Neural cell (in vitro differentiated cells): ENCODE measurements around the gene GALNT2.

ENCODE experiments used
- EZH2 ChIP-seq: fragments of 200-600, 300-800 bp; shearing (Covaris generic), sonication (generic); IDR thresholded peaks from 2 replicates; pipeline ENCODE4 v1.6.1; 2014; ENCODE audit warnings: antibody characterized with exemption, low read length, borderline replicate concordance, mild to moderate bottlenecking; ENCODE audit not compliant: insufficient read depth, poor library complexity, severe bottlenecking
- POLR2AphosphoS5 ChIP-seq: IDR thresholded peaks from 2 replicates; pipeline ENCODE4 v1.6.1; 2012
- SMC3 ChIP-seq: fragments of 450-650 bp; conservative IDR thresholded peaks from 2 replicates; pipeline ENCODE4 v1.6.1; 2014; ENCODE audit warnings: antibody characterized with exemption, mild to moderate bottlenecking, moderate library complexity; ENCODE audit not compliant: poor library complexity
- TAF1 ChIP-seq: IDR thresholded peaks from 2 replicates; pipeline ENCODE4 v1.6.1; 2012; ENCODE audit warnings: low read depth
- TF ChIP-seq, protein P1 (sequence below): fragments of 450-650 bp; IDR thresholded peaks from 2 replicates; pipeline ENCODE4 v1.5.1; 2014; ENCODE audit warnings: antibody characterized with exemption, mild to moderate bottlenecking, moderate library complexity; ENCODE audit not compliant: poor library complexity, severe bottlenecking
- TF ChIP-seq, protein P2 (sequence below): IDR thresholded peaks from 2 replicates; pipeline ENCODE4 v1.6.1; 2012; ENCODE audit warnings: borderline replicate concordance

DNA sequence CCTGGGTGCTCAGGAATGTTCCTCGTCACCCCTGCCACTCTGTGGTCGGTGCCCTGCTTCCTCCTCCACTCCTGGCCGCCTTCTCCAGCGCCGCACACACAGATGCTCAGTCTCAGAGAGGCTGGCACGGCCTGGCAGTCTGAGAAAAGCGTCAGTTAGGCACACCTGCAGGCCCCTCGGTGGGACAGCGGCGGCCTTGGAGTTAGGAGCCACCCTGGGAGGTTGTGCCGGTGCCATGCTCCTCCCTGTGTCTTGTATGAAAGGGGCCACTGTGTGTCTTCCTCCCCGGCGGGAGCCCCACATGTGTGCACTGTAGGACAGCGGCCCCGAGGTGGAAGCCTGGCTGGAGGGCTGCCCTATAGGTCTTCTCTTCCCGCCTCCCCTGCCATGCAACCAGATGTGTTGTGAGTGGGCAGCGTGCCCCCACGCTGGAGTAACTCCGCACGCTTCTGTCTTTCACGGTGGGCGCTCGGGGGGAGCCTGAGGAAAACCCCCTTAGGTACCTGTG lies 213.9 kb downstream of the GALNT2 start:
- TF ChIP-seq, protein P1, sequence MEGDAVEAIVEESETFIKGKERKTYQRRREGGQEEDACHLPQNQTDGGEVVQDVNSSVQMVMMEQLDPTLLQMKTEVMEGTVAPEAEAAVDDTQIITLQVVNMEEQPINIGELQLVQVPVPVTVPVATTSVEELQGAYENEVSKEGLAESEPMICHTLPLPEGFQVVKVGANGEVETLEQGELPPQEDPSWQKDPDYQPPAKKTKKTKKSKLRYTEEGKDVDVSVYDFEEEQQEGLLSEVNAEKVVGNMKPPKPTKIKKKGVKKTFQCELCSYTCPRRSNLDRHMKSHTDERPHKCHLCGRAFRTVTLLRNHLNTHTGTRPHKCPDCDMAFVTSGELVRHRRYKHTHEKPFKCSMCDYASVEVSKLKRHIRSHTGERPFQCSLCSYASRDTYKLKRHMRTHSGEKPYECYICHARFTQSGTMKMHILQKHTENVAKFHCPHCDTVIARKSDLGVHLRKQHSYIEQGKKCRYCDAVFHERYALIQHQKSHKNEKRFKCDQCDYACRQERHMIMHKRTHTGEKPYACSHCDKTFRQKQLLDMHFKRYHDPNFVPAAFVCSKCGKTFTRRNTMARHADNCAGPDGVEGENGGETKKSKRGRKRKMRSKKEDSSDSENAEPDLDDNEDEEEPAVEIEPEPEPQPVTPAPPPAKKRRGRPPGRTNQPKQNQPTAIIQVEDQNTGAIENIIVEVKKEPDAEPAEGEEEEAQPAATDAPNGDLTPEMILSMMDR, result no peak
- no peak for TF ChIP-seq POLR2AphosphoS5
- no peak for TF ChIP-seq SMC3
- no peak for TF ChIP-seq EZH2
- TF ChIP-seq, protein P2, sequence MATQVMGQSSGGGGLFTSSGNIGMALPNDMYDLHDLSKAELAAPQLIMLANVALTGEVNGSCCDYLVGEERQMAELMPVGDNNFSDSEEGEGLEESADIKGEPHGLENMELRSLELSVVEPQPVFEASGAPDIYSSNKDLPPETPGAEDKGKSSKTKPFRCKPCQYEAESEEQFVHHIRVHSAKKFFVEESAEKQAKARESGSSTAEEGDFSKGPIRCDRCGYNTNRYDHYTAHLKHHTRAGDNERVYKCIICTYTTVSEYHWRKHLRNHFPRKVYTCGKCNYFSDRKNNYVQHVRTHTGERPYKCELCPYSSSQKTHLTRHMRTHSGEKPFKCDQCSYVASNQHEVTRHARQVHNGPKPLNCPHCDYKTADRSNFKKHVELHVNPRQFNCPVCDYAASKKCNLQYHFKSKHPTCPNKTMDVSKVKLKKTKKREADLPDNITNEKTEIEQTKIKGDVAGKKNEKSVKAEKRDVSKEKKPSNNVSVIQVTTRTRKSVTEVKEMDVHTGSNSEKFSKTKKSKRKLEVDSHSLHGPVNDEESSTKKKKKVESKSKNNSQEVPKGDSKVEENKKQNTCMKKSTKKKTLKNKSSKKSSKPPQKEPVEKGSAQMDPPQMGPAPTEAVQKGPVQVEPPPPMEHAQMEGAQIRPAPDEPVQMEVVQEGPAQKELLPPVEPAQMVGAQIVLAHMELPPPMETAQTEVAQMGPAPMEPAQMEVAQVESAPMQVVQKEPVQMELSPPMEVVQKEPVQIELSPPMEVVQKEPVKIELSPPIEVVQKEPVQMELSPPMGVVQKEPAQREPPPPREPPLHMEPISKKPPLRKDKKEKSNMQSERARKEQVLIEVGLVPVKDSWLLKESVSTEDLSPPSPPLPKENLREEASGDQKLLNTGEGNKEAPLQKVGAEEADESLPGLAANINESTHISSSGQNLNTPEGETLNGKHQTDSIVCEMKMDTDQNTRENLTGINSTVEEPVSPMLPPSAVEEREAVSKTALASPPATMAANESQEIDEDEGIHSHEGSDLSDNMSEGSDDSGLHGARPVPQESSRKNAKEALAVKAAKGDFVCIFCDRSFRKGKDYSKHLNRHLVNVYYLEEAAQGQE, result no peak
- TF ChIP-seq TAF1, result no peak
